Measurements from ENCODE around the gene ANK3.

DNA sequence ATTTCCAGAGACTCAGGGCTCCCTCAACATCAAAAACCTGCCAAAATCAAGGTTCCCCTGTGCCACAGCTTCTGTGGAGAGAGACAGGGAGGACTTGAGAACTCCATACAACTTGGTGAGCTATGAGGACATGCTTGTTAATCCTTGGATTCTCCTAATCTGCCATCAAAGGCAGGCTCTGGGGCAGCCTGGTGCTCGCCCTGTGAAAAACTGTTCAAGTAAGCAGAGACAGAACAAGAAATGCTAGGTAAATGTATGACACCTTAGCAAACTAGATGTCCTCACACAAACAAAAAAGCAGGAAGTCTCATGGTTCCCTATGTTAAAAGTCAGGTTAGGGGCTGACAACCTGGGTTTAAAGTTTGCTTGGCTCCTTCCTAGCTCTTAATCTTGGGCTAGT, 73.6 kb downstream of the ANK3 start:
- TF ChIP-seq POLR2AphosphoS5 (IDR thresholded peaks at IDR 0.05; ENCODE audit: low read depth, low read length) (no peak), SIN3A (IDR thresholded peaks at IDR 0.05; ENCODE audit: borderline replicate concordance, insufficient read depth, low read length) (no peak)
- TF ChIP-seq, protein P1, sequence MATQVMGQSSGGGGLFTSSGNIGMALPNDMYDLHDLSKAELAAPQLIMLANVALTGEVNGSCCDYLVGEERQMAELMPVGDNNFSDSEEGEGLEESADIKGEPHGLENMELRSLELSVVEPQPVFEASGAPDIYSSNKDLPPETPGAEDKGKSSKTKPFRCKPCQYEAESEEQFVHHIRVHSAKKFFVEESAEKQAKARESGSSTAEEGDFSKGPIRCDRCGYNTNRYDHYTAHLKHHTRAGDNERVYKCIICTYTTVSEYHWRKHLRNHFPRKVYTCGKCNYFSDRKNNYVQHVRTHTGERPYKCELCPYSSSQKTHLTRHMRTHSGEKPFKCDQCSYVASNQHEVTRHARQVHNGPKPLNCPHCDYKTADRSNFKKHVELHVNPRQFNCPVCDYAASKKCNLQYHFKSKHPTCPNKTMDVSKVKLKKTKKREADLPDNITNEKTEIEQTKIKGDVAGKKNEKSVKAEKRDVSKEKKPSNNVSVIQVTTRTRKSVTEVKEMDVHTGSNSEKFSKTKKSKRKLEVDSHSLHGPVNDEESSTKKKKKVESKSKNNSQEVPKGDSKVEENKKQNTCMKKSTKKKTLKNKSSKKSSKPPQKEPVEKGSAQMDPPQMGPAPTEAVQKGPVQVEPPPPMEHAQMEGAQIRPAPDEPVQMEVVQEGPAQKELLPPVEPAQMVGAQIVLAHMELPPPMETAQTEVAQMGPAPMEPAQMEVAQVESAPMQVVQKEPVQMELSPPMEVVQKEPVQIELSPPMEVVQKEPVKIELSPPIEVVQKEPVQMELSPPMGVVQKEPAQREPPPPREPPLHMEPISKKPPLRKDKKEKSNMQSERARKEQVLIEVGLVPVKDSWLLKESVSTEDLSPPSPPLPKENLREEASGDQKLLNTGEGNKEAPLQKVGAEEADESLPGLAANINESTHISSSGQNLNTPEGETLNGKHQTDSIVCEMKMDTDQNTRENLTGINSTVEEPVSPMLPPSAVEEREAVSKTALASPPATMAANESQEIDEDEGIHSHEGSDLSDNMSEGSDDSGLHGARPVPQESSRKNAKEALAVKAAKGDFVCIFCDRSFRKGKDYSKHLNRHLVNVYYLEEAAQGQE (IDR thresholded peaks at IDR 0.05; ENCODE audit: insufficient read depth in 1 of 2, low read depth in 2 of 2, low read length in 2 of 2) = no peak
